DMS 273 treated with DMSO at 0.1 percent for 48 hours (cell line): ENCODE results near the gene ERFL.

Experiments
- DNase-seq: peaks from one replicate; lab custom pipeline; 2025; lab: John Stamatoyannopoulos, UW

The ERFL gene

DNA sequence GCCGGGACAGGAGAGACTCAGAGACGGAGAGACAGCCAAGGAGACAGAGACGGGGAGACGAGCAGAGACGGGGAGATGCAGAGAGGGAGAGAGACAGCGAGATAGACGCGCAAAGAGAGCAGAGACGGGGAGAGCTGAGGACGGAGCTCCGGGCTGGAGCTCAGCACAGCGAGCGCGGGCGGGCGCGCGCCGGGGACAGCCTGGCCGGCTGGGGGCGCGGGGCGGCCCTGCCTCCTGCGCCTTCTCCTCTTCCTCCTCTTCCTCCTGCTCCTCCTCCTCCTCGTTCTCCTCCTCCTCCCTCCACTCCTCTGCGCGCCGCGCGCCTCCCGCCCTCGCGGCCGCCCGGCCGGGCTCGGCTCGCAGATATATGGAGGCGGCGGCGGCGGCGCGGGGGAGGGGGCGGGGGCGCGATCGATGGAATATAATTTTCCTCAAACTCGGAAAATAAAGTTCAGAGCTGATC, at the start of gene ERFL:
Gene ERFL (minus strand): TSS at position 229 of the 463 bp plus-strand sequence. CDS start 15,530 bp downstream, outside the sequence.
- no peak for DNase-seq

DNA sequence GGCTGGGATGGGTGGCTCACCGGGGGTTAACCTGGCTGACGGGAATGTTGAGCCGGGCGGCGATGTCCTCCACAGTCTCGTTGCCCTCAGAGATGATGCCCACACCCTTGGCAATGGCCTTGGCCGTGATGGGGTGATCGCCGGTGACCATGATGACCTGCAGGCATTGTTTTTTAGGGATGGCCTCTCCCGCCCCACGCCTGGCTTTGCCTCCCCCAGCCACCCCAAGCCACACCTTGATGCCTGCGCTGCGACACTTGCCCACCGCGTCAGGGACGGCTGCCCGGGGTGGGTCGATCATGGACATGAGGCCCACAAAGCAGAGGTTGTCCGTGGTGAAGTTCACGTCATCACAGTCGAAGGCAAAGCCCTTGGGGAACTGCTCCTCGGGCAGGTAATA, 49.7 kb upstream of the ERFL start:
- DNase-seq, result no peak

DNA sequence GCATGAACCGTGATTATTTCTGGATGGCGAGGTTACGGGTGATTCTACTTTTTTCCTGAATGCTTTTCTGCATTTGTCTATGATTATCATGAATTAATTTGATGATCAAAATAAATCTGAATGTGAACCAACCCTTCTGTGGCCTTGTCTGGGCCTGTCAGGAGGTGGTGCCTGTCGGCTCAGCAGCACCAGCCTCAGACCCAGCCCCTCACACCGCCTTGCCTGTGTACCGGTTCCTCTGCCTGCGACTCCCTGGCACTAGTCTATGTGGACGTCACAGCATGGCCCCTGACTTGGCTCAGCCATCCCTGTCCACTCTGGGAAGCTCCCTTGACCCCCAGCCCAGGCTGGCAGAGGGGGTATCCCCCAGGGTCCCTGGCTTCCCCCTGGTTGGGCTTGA, 46.4 kb upstream of the ERFL start:
- no peak for DNase-seq

DNA sequence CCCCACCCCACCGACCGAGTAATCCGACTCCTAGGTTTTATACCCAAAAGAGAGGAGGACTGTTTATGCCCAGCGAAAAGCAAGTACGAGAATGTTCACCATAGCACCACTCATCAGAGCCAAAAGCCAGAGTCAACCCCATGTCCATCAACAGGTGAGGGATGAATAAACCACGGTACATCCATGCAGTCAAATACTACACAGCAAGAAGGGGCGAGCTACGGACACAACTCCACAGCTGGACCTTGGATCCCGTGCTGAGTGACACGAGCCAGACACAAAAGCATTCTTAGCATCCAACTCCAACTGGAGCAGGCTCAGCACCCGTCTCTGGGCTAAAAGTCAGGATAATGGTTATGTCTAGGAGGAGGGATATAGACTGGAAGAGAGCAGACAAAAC, 43.1 kb upstream of the ERFL start:
- DNase-seq, result no peak

DNA sequence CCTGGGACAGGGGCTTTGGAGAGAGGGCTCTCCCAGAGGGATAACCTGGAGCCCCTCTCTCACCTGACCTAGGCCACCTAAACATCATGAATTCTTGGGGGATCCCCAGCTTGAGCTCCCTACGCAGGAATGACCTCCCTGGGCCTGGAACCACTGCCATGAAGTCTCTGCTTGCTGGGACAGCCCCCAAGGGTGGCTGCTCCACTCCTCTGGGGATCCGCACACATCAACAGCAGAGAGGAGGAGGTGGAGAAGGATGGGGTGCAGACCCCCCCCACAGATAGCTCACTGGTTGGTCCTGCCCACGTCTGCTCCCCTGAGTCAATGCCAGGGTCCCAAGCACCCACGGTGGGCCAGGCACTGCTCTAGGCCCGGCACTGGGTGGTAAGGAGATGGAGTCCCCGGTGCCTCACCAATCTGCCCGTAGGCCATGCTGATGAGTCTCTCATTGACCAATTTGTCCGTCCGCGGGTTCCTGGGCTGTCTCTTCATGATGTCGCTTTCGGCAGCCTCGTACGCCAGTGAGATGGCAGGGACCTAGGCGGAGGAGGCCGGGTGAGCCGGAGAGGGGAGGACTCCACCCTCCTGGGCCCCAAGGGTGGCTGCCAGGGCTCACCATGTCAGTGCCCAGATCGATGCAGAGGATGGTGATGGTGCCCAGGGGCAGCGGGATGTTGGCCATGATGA, 41.7 kb upstream of the ERFL start:
- no peak for DNase-seq

DNA sequence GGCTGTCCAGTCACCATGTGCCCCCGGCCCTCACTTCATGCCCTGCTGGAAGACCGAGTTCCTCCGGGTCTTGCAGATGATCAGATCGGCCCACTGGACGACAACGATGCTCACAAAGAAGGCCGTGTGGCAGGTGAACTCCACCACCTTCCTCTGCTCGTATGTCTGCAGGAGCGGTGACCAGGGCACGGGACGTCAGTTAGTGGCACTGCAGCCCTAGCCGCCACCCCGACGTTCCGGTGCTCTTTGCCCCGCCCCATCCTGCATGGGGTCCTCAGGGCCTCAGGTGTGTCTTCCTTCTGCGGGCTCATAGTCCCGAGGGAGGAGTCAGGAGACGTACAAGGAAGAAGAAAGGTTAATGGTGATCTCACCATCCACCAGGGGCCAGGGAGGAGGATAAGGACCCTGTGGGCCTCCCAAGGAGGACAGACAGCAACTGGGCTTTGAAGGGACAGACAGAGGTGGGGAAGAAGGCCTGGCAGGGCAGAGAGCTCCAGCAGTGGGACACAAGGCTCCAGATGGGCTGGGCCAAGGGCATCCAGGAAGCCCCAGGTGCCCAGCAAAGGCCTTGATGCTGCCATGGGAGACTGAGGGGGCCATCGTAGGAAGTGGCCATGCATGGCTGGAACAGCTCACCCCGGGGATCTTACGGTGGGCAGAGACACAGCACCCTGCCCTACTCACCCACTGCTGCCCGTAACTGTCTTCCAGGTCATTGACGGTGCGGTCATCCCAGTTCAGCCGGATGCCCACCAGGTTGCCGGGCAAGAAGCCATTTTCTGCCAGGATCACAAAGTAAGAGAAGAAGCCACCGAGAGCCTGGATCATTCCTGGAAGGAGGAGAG, 40.7 kb upstream of the ERFL start:
- no peak for DNase-seq

DNA sequence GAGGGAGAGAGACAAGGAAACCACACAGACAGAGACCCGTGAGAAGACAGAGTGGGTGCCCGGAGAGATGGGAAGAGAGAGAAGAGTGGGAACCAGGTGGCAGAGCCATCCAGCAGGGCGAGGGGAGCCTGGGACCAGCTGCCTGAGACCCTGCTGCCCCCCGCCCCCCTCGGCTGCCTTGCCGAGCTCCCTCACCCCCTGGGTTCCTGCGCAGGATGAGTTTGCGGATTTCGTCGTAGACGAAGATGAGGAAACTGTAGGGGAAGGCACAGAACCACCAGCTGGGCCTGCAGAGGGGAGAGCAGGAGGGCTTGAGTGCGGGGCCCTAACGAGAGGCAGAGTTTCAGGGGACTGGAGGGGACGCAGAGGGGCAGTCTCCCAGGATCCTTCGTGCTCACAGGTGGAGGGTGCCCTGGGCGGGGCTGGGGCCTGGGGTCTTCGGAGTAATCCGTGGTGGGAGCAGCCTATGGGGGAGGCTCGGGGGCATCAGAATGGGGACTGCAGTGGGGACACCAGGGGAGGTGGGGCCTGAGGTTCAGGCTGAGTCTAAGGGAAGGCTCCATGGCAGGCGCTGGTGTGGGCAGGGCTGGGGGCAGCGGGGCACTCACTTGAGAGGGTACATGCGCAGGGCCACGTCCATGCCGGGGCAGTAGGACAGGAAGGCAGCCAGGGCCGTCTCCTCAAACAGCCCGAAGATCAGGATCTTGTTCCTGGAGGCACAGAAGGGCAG, 39.0 kb upstream of the ERFL start:
- DNase-seq, result no peak

DNA sequence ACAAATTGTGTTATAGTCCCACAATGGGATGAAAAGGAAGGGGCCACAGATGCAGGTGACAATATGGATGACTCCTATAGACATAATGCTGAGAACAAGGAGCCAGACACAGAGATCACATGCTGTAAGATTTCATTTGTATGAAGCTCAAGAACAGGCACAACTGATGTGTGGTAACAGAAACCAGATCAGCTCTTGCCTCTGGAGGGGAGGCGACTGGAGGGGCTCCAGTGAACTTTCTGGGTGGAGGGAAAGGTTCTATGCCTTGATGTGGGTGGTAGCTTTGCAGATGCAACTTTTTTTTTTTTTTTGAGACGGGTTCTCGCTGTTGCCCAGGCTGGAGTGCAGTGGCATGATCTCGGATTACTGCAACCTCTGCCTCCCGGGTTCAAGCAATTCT, 36.9 kb upstream of the ERFL start:
- DNase-seq, result no peak

DNA sequence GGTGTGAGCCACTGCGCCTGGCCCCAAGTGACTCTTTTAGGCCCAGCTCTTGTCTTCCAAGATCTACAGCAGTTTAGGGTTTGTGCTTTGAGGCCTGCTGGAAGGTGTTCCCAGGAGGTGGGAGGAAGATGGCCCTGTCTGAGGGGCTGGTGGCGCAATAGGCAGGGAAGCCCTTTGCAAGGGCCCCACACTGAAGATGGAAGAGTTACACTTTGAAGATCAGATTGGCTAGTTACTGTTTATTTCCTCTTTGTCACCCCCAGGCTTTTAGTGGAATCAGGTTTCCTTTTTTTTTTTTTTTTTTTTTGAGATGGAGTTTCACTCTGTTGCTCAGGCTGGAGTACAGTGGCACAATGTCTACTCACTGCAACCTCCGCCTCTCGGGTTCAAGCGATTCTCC, 32.7 kb upstream of the ERFL start:
- DNase-seq, result no peak

DNA sequence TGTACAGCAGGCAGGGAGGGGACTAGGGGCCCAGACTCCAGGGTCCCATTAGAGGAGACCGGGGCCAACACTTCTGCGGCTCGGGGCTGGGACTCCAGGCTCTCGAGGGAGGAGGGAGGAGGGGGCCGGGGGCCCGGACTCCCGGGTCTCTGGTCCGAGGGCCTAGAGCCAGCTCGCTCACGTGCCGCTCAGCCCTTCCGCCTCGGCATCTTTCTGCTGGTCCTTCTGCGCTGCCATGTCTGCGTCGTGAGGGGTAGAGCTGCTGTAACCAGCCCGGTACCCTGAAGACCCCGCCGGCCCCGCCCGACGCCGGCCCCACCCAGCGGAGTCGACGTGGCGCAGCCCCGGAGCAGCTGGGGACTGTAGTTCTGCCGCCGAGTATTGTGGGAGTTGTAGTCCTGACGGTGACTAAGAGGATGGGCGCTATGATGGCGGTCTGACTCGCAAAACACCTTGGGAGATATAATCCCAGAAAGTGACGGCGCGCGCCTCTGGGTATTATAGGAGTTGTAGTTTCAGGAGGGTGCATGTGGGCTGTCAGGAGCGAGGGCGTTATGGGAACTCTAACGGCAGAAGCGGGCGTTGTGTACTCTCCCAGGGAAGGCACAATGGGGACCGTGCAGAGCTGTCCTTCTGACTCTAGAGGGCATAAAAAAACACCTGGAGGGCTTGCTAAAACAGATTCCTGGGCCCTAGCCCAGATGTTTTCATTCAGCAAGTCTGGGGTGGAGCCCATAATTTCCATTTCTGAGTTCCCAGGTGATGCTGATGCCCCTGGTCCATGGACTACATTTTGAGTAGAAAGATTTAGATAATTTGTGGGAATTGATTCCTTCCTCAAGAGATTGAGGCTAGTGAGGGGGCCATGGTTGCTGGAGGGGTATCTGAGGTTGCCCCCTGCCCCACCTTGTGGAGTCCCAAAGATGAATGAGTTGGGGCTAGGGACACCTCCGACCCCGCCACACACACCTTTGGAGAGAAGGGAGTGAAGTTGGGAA, 31.1 kb upstream of the ERFL start, which contains the start of gene RABAC1:
Gene RABAC1 (minus strand): TSS at position 266 of the 998 bp plus-strand sequence. CDS start 29 bp downstream, at position 237.
- DNase-seq, result peak; percentile 91

DNA sequence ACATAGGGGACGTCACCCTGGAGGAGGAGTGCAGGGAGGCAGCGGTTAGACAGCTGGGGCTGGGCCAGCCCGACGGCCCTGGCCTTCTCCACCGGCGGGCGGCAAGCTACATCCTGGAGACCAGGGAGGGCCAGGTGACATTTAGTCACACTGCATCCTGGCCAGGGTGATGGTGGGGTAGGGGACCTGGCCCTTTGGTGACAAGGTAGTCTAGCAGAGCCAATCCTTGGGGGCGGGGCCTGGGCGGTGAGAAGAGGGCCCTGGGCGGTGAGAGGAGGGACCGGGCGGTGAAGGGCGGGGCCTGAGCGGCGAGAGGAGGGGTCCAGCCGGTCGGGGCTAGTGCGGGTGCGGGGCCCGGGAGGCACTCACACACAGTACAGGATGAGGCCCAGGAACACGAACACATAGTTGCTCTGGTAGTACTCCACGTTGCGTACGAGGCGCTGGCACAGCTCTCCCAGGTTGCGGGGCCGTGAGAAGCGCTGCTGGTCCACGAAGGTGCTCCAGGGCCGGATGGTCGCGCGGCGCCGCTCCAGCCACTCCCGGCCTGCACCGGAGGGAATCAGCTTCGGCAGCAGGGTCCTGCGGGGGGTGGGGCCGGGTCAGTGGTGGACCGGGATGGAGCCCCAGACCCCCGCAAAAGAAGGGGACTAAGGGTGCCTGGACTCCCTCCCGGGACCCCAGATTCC, 30.3 kb upstream of the ERFL start:
- DNase-seq, result peak; percentile 8

DNA sequence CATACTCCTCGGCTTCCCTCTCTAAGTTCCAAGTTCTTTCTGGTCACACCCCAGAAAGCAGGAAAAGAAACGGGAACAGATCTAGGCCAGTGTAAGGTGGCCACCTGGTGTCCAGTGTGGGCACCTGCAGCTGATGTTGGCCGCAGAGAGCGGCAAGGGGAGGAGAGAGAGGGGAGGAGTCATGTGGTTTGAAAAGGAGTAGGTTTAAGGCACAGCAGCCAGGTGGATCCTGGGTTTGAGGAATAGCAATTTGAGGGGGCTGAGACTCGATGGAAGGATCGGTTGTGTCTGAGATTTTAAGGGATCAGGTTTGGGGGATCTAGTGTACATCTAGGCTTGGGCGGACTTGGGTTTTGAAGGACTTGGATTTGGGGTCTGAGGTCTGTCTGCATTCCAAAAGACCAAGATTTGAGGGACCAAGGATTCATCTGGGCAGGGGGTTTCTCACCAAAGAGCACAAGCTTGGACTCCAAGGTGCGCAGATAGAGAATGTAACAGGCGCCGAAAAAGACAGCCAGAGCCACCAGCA, 29.7 kb upstream of the ERFL start:
- DNase-seq, result peak; percentile 68

DNA sequence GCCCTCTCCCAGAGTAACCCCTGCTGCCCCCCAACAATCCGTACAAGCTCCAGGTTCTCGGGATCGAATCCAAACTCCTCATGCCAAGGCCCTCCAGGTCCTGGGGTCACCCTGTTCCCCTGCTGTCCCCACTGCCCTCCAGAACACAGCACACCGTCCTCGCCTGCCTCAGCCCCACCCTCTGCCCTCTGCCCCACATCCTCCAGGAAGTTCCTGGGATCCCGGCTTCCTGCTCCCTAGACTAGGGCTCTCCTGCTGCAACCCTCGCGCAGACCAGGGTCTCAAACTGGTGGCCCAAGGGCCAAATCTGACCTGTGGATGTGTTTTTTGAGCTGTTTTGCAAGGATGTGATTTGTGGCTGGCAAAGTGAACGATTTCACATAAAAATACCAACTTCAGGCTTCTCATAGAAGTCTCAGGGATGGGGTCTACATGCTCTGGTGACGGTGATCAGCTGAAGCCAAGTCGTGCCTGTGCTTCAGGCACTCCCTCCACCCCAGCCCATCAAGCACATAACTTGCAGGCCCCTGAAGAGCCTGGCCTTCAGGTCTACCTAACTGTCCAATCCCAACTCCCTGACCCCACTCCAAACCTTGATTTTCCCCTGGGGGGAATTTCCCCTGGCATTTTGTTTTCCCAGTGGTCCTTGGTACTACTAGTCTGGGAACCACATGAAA, 29.1 kb upstream of the ERFL start:
- no peak for DNase-seq

DNA sequence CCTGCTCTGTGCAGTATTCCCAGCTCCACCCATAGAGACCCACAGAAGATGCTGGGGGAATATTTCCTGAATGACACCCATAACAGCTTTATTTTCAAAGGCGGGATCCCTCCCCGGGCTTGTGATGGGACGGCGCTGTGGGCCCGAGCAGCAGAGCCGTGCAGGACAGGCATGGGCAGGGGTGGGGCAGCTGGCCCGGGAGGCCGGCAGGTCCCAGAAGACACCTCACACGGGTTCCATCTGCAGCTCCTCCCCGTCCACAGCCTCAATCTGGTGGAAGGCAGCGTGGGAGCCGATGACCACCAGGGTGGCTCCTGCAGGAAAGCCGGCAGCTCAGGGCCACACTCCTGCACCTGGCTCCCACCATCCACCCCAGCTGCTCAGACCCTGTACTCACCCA, 28.4 kb upstream of the ERFL start:
- DNase-seq, result no peak

DNA sequence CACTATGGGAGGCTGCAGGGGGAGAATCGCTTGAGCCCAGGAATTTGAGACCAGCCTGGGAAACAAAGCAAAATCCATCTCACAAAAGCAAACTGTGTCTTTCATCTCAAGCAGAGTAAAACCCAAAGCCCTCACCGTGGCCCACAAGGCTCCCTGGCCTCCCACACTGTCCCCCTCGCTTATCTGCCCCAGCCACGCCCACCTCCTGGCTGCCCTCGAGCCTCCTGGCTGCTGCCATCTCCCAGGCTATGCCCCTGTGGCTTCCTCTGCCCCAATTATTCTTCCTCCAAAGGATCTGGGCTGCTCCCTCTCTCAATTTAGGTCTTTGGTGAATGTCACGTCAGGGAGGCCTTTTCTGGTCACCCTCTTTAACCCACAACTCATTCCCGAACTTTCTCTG, 27.3 kb upstream of the ERFL start:
- DNase-seq, result no peak

DNA sequence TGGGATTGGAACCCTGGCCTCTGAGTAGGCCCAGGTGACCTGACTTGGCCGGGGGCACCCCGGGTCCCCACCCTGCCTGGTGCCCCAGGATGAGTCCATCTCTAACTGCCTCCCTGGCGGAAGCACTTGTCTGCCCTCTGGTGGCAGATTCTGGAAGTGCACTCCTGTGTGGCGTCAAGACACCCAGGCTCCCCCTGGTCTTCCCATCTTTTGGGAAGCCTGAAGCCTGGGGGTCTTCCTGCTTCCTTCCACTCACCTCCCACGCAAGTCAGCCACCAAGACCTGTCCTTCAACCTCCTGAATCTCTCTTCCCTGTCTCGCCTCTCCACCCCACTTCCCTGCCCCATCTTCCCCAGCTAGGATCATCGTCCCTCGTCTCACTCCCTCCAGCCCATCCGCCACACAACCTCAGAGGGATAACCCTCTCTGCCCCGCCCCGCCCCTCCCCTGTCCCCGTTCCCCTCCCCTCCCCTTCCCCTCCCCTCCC, 23.5 kb upstream of the ERFL start:
- DNase-seq, result no peak

DNA sequence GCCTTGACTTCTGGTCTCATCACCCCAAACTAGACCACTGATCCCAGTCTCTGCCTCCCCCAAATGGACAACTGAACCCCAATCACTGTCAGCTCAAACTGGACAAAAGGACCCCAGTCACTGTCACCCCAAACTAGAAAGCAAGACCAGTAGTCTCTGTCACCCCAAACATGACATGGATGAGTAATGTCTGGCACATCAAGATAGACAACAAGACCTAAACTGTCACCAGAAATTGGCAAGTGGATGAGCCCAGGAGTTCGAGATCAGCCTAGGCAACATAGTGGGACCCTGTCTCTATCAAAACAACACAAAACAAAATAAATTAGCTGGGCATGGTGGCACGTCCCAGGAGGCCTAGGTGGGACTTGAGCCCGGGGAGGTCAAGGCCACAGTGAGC, 18.8 kb upstream of the ERFL start:
- DNase-seq, result no peak

DNA sequence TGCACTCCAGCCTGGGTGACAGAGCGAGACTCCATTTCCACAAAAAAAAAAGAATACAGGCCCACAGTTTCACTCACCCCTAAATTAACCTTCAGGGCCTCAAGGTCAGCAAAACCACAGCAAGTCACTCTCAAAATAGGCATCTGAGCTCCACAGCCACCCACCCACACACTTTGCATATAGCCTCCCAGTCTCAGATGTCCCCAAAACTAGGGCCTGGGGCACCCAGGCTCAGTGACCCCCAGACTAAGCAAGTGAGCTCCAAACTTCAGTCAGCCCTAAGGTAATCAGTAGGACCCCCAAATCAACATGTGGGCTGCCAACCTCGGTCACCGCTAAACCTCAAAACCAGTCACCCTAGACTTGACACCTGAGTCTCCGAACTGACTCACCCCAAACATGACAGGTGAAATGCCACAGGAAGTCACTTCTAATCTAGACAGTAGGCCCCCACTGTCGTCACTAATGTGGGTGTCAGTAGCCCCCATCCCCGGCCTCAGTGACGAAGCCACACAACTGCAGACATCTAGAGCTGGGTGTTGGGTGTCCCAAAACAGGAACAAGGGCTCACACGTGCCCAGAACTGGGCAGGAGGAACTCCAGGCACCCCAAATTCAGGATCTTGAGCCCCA, 17.0 kb upstream of the ERFL start:
- no peak for DNase-seq

DNA sequence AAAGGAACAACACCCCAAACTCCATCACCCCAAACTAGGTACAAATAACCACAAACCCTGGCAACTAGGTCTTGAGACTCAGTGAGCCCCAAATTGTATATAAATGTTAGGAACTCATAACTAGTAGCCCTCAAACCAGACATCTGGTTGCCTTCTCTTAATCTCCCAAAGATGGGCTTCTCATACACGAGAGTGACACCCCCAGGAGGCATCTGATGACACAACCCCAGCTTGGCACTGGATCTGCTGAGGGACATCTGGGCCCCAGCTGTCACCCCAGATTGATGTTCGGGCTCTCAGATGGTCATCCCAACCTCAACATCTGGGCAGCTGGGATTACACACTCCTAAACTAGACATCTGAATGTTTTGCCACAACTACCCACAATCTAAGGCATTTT, 16.1 kb upstream of the ERFL start:
- no peak for DNase-seq
